UCSD-AML1 (cell line): ENCODE measurements around the gene PKDCC.
"Not testable (repeated sequence)": the region's sequence is repeated elsewhere in the genome, so short reads cannot be mapped to it uniquely, and the experiment has no call there.

Source experiments
- DNase-seq: peaks from one replicate; lab custom pipeline; 2025; ENCODE audit not compliant: unreplicated experiment; lab: John Stamatoyannopoulos, UW

The PKDCC gene

DNA sequence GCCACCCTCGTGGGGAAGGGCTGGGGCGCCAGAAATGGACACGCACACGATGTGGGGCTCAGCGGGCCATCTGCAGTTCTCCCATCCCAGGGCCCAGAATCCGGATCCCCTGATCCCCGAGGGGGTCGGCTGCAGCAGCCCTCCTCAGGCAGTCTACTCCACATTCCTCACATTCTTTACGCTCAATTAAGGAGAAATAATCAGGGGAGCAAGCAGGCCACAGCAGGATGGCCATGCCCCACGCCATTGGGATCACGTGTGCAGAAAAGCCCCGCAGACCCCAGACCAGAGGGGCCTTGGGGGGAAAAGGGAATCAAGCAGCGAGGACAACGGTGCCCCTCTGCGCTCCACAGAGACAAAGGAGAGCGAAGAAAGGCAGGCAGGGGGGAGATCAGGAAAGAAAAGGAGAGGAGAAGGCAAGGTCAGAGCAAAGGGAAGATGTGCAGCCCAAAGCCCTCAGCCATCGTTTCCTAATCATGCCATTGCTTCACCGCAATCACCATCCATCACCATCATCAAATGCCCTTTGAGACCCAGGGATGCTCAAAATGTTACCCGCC is 17.5 kb upstream of the PKDCC start:
- no peak for DNase-seq

DNA sequence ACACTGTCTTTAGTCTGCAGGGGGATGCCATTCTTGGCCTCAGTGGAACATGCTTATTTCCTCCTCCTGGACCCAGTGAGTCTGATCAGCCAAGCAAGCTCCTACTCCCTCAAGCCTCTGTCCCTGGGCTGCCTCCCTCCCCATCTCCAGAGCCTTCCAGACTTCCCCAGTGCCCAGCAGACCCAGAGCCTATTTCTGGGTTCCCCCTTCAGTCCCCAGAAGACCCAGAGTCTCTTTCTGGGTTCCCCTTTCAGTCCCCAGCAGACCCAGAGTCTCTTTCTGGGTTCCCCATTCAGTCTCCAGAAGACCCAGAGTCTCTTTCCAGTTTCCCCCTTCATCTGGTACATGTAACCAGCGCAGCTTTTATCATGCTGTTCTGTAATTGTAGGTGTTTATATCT is 17.0 kb upstream of the PKDCC start:
- DNase-seq: no peak

DNA sequence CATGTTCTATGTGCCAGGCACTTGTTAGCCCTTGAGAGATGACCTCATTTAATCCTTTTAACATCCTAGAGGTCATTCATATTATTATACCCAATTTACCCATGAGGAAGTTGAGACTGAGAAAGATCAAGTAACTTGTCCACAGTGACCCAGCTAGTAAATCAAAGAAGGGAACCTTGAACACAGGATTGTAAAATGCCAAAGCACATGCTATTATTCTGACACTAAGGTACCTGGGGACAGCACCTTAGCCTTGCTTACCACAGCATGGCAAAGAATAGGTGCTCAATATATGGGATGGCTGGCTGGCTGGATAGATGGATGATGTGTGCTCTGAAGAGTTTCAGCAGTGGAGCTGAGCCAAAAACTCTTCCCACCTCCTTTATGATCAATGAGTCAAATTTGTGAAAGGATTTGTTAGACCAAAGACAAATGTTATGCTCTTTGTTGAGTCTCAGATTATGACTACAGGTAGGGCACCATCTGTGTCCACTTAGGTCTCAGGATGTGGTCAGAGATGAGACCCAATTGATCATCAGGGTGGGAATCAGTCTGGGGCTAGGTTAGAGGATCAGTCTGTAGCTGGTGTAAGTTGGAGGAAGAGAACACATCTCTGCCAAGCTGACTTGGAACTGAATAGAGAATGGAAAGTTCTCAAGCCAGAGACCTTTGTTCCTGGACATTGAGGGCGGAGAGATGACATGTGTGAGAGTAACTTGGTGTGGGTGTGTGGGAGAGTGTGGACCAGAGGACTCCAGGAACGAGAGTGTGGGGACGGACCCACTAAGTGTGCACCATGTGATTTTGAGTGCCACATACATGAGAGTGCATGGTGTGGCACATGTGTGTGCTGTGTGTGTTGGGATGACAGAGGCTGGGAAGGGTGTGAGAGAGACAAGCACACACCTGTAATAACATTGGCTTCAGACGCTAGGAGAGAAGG is 16.3 kb upstream of the PKDCC start:
- no peak for DNase-seq

DNA sequence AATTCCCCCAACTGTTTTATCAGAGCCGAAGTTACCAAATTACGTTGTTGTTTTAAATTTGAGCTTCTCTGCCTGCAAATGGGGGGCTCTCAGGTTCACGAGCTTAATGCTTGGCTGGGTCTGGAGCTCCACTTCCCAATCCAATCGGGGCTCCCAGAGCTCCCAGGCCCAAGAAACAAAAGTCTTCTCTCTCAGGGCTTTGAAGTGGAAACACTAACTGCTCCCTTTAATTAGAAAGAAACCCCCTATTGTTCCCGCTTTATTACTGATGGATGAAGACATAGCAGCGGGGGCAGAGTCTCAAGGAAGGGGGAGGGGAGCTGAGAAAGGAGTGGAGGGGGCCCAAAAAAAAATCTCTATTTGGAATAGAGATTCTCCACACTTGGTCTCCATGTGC is 15.6 kb upstream of the PKDCC start:
- no peak for DNase-seq

DNA sequence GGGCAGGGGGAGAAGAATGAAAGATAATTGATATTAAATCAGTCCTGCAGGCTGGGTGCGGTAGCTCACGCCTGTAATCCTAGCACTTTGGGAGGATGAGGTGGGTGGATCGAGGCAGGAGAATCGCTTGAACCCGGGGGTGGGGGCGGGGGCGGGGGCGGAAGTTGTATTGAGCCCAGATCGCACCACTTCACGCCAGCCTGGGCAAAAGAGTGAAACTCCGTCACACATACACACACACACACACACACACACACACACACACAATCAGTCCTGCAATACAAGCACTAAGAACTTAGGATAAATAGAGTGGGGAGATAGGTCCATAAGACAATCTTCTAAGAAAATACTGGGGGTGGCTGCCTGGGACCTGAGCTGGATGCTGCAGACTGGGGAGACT is 15.1 kb upstream of the PKDCC start:
- DNase-seq: no peak

DNA sequence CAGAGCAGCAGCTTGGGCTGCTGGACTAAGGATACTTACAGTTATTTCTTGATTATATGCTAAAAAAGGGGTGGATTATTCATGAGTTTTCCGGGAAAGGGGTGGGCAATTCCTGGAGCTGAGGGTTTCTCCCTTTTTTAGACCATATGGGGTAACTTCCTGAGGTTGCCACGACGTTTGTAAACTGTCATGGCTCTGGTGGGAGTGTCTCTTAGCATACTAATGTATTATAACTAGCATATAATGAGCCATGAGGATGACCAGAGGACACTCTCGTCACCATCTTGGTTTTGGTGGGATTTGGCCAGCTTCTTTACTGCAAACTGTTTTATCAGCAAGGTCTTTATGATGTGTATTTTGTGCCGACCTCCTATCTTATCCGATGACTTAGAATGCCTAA is 13.7 kb upstream of the PKDCC start:
- DNase-seq: not testable (repeated sequence)

DNA sequence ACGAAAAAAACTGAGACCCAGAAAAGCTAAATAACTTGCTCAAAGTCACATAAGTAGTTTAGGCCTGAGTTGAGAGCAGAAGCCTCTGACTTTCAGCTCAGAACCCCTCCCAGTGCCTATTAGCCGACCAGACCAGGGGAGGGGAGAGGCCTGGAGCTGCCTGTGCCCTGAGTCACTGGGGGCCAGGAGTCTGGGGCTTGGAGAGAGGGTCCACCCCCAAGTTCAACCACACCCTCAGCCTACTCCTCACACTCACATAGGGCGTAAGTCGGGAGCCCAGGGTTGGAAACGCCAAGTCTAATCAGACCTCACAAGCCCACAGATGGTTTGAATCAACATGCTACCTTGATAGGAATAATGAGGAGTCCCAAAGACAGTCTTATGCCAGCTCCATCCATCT is 12.6 kb upstream of the PKDCC start:
- DNase-seq: no peak

DNA sequence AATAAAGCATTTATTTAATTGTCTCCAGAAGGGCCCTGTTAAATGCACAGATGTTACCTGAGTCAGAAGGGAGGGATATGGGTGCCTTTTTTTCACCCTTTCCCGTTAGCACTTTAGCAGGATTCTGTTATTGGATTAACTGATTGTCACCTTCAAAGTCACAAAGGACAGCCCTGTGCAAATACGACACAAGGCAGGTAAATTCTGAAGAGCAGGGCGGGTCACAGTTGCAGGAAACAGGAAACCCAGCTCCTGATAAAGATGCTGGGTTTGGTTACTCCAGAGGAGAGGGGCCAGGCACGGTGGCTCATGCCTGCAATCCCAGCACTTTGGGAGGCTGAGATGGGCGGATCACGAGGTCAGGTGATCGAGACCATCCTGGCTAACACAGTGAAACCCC is 11.4 kb upstream of the PKDCC start:
- DNase-seq: no peak

DNA sequence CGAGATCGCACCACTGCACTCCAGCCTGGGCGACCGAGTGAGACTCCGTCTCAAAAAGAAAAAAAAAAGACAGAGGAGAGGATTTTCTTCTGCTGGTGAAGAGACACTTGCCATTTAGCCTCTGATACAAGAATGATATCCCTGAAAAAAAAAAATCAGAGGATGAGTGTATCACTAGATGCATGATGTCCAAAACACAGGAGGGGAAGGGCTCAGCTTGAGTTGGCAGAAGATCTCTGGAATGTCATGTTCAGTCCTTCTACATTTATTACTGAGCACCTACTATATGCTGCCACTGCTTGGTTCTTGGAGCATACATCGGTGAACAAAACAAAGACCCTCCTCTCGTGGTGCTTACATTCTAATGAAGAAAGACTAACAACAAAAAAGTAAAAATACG is 10.9 kb upstream of the PKDCC start:
- no peak for DNase-seq

DNA sequence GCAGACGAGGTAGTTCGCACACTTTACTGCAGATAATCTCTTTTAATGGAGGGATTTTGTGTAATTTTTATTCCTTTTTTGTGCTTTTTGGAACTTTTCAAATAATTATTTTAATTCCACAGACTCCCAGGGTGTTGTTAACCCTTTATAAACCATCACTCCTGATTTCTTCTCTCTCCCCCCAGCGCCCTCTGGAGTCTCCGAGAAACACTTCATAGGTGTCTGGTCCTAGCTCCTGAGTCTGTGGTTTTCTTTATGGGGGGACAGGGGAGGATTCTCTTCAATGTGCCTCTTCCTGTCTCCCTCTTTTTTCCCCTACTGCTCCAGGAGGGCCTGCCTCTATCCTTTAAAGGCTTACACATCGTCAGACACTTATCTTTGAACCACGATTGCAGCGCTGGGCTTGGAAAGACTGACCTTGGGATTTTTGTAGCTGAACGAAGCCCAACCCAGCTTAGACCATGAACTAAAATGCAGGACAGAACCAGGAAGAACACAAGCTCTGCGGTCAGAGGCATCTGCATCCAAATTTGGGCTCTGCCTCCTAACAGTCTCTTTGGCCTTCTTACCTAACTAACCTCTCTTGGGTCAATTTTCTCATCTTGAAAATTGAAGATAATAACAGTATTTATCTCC is 7.1 kb upstream of the PKDCC start:
- DNase-seq: no peak

DNA sequence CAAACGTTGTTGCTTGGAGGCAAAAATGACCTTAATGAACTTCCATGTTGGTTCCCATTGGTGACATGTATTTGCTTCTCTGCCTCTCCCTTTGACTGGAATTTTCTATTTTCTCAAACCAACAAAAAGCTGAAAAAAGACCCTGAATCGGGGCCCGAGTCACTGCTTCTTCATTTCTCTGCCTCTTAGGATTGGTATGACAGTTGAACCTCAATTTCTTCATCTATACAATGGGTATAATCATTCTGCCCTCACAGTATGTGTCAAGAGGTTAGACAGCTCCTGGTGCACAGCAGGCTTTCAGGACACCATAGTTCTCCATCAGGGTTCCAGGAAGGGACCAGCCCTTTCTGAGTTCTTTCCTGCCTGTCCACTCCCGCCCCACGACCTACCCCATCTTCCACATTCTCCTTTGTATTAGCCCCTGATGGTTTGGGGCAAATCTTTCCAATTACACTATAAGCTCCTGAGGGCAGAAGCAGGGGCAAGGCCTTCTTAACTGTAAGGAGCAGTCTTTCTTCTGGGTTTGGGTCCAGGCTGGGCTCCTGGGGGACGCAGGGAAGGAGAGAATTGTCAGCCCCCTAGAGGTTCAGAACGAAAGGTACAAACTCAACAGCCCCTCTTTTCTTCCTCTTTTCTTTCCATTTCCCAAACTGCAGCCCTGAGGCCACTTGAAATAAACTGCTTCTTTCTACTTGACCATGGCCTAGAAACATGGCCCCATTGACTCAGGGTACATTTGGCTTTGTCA is 6.3 kb upstream of the PKDCC start:
- no peak for DNase-seq

DNA sequence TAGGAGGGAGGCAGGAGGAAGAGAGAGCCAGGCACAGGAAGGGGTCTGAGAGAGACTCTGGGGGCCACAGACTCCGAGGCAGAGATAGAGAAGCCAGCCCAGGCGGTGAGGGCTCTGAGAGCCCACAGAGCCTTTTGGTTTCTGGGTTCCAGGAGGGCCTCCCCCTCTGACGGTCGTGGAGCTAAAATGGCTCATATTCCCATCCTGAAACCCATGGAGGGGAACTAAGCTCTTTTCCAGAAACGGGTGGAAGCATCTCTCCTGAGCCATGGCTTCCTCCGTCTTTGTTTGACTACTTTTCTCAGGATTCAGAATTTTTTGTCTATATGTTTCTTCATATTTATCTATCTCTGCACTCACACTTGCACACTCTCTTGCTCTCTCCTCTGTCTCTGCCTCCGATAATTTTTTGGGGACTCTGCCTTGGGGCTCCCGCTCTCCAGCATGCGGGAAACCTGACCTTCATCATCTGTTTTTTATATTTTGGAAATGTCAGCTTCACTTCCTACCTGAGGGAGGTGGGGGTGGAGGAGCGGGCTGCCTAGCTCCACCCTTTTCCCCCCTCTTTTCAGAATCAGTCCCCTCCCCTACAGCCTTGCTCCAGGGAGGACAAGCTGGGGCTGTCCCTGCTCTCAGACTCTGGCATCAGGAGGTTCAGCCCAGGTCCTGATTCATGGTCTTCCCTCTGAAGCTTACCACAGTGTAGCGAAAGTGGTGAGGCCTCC is 5.0 kb upstream of the PKDCC start:
- no peak for DNase-seq

DNA sequence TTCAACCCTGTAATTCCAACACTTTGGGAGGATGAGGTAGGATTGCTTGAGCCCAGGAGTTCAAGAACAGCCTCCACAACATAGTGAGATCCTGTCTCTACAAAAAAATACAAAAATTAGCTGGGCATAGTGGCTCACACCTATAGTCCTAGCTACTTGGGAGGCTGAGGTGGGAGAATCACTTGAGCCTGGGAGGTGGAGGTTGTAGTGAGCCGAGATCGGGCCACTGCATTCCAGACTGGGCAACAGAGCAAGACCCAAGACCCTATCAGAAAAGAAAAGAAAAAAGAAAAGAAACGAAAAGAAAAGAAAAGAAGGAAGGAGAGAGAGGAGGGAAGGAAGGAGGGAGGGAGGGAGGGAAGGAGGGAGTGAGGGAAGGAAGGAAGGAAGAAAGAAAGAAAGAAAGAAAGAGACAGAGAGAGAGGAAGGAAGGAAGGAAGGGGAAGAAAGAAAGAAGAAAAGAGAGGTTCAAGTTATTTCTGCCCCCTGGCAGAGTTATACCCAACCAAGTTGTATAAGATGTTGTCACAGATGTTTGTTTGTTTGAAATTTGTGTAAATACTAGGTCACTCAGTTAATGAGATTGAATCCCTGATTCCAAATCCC is 3.9 kb upstream of the PKDCC start:
- no peak for DNase-seq

DNA sequence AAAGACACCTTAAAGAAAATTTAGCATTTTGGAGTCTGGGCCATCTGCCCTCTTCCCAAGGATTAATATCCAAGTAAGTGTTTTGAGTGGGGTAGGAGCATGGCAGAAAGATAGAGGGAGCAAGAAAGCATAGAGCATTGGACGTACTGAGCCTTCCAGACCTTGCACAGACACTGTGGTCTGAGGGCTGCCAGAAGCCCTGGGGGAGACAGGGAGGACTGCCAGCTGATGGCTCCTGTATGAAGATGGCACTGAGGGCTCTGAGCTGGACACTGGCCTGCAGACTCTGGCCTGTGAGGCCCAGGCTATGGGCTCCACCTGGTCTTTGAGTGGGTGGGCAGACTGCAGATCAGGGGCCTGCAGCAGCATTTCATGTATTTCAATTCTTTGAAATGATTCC is 2.9 kb upstream of the PKDCC start:
- no peak for DNase-seq

DNA sequence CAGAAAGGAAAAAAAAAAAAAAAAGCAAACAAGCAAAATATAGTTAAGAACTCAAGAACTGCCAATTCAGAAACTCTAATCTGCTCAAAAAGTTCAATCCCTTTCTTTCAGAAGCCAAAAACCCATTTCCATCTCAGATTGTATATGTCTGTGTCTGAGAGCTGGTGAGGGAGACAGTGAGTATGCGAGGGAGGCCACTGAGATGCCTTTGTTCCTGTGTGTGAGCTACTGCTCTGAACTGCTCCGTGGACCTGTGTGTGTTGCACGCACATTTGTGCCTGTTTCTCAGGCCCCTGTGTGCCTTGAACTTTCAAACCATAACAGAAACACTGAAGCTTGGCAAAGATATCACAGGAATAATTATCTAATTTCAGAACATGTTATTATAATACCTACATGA is 2.5 kb upstream of the PKDCC start:
- no peak for DNase-seq

DNA sequence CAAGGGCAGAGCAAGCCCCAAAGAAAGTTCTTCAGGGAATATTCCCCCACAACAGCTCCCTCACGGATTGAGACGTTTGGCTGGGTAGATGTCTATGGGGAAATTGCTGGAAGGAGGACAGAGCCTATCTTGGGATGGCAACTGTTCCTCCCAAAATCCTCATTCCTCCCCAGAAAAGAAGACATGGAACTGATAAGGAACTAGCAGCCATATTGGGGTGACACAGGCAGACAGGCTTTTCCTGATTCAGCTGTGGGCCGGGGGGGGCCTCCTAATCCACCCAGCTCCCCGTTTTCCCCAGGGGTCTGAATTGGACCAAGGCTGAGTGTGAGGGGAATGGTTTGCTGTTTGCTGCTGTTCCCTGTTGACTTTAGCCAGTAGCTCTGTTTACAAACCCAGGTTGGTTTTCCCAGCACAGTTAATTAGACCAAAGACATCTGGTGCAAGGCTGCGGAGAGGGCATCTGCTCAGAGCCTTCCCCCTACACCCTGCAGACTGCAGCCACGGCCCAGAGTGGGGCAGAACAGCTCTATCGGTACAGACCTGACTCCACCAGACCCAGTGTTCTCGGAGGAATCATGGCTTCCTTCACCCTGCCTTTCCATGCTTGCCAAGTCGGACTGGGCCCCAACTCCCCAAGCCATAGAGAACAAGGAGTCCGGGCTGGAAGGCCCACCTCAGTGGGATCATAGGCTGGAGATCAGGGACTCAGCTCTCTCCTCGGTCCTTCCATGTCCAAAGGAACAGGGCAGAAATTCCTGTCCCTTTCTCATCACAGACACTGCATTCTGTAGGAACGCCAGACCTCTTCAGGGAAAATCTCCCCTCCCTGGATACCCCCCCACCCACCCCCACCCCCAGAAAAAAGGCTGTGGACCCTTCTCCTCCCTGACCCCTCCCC is 1.7 kb upstream of the PKDCC start:
- no peak for DNase-seq

DNA sequence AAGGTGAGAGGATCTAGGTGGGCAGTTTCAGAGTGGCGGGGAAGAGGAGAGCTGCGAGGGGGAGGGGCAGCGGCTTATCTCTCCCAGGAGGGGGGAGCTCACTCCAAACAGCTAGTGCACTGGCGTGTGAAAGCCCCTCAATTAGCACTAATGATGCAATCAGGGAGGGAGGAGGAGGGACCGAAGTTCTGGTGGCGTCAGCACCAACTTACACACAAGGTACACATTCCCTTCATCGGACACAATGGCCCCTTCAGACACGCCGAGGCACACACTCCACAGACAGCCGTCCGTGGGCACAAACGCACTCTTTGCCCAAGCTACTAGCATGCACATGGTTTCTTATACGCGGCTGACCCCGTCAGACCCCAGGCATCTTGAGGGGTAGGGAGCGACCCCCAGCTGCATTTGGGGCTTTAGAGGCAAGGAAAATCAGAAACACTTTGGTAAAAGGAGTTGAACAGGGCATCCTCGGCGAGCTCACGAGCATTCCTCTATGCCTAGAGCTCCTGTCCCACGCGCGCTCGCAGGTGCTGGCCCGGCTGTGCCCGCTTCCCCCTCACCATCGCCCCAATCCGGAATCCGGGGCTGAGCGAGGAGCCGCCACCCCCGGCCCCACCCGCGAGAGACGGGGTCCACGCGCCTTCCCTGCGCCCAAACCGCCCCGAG is 868 bp upstream of the PKDCC start:
- DNase-seq: no peak

DNA sequence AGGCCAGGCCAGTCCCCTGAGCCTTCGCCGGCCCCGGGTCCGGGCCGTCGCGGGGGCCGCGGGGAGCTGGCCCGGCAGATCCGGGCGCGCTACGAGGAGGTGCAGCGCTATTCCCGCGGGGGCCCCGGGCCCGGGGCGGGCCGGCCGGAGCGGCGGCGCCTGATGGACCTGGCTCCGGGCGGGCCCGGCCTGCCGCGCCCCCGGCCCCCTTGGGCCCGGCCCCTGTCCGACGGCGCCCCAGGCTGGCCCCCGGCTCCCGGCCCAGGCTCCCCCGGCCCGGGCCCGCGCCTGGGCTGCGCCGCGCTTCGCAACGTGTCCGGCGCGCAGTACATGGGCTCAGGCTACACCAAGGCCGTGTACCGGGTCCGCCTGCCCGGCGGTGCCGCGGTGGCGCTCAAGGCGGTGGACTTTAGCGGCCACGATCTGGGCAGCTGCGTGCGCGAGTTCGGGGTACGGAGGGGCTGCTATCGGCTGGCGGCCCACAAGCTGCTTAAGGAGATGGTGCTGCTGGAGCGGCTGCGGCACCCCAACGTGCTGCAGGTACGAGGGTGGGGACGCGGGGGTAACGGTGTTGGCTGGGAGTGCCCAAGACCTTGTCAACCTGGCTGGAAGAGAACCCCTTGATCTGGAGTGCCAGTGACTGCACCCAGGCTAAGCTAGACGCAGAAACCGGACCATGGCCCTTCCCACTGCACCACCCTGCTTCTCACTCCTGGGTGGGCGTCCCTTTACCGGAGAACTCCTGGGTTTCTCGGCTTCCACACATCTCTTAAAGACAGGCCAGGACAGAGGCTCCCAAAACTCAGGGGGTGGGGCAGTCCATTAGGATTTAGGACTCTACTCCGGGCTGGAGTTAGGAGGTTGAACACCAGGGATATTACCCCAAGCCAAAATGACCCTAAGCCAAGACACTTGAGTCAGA is 739 bp downstream of the PKDCC start:
- DNase-seq: no peak
